ENCODE results near the gene CLN6. TPM values are rescaled to one million over a fixed set of nuclear protein-coding genes. Genes with fewer than 3 reads are reported as not detected.

The CLN6 gene
- total RNA-seq, 1 donor from 2014 or later = 18.0 TPM

- peaks cover 15% of the 10 kb centered on the region for H3K4me1 Mint-ChIP-seq (ENCODE audit: low read depth)
- no peaks in the 10 kb centered on the region for H3K9me3 Mint-ChIP-seq (ENCODE audit: low read depth)
- H3K36me3 Mint-ChIP-seq (ENCODE audit: low read depth) = peaks cover 24% of the 10 kb centered on the region
- DNase-seq (ENCODE audit: low spot score) = no peak
- H3K4me3 Mint-ChIP-seq (ENCODE audit: unreplicated experiment) = no peak overlapping the region
- no peaks in the 10 kb centered on the region for H3K27me3 Mint-ChIP-seq (ENCODE audit: low read depth)
- TF ChIP-seq CTCF (IDR thresholded peaks at IDR 0.05) = no peak
- peak overlapping the region; percentile 27 for H3K27ac Mint-ChIP-seq (ENCODE audit: unreplicated experiment)
These were observed 32.4 kb downstream of the CLN6 start for GRCh38 chr15:68197170-68197492.

GRCh38 chr15:68196445-68197169 is 32.9 kb downstream of the CLN6 start:
- Mint-ChIP-seq H3K9me3 (ENCODE audit: low read depth) (no peaks in the 10 kb centered on the region), H3K27me3 (ENCODE audit: low read depth) (no peaks in the 10 kb centered on the region), H3K4me1 (ENCODE audit: low read depth) (peaks cover 13% of the 10 kb centered on the region), H3K36me3 (ENCODE audit: low read depth) (peaks cover 27% of the 10 kb centered on the region), H3K27ac (ENCODE audit: unreplicated experiment) (no peak overlapping the region), H3K4me3 (ENCODE audit: unreplicated experiment) (no peak overlapping the region)
- no peak for TF ChIP-seq CTCF (IDR thresholded peaks at IDR 0.05)
- DNase-seq (ENCODE audit: low spot score) = no peak

- no peak for DNase-seq (ENCODE audit: low spot score)
- Mint-ChIP-seq H3K9me3 (ENCODE audit: low read depth) (no peaks in the 10 kb centered on the region), H3K4me1 (ENCODE audit: low read depth) (peaks cover 22% of the 10 kb centered on the region), H3K36me3 (ENCODE audit: low read depth) (peaks cover 27% of the 10 kb centered on the region), H3K4me3 (ENCODE audit: unreplicated experiment) (no peak overlapping the region), H3K27ac (ENCODE audit: unreplicated experiment) (peak overlapping the region; percentile 15), H3K27me3 (ENCODE audit: low read depth) (no peaks in the 10 kb centered on the region)
- no peak for TF ChIP-seq CTCF (IDR thresholded peaks at IDR 0.05)
These were observed 34.0 kb downstream of the CLN6 start for GRCh38 chr15:68195336-68196112.

GRCh38 chr15:68192804-68193486 is 36.6 kb downstream of the CLN6 start:
- H3K36me3 Mint-ChIP-seq (ENCODE audit: low read depth) = peaks cover 32% of the 10 kb centered on the region
- no peak overlapping the region for H3K4me3 Mint-ChIP-seq (ENCODE audit: unreplicated experiment)
- H3K4me1 Mint-ChIP-seq (ENCODE audit: low read depth) = peaks cover 29% of the 10 kb centered on the region
- H3K9me3 Mint-ChIP-seq (ENCODE audit: low read depth) = no peaks in the 10 kb centered on the region
- H3K27me3 Mint-ChIP-seq (ENCODE audit: low read depth) = no peaks in the 10 kb centered on the region
- no peak for DNase-seq (ENCODE audit: low spot score)
- no peak for TF ChIP-seq CTCF (IDR thresholded peaks at IDR 0.05)
- H3K27ac Mint-ChIP-seq (ENCODE audit: unreplicated experiment) = no peak overlapping the region

- no peak for TF ChIP-seq CTCF (IDR thresholded peaks at IDR 0.05)
- Mint-ChIP-seq H3K4me1 (ENCODE audit: low read depth) (peaks cover 38% of the 10 kb centered on the region), H3K27ac (ENCODE audit: unreplicated experiment) (no peak overlapping the region), H3K27me3 (ENCODE audit: low read depth) (no peaks in the 10 kb centered on the region), H3K36me3 (ENCODE audit: low read depth) (peaks cover 29% of the 10 kb centered on the region), H3K4me3 (ENCODE audit: unreplicated experiment) (no peak overlapping the region), H3K9me3 (ENCODE audit: low read depth) (no peaks in the 10 kb centered on the region)
- no peak for DNase-seq (ENCODE audit: low spot score)
These were observed 37.4 kb downstream of the CLN6 start for GRCh38 chr15:68192117-68192516.

All from chondrocyte (in vitro differentiated cells).